H4 (cell line): ENCODE measurements around the gene HIP1R. TPM values are rescaled to one million over a fixed set of nuclear protein-coding genes. Genes with fewer than 3 reads are reported as not detected.

Source experiments
- DNase-seq: peaks from one replicate; pipeline ENCODE4 v3.0.0-alpha.2; 2015; ENCODE audit warnings: low spot score
- total RNA-seq: library from RNA; depleted of rRNA; stranded (reverse); fragments of >200 nt; shearing (Covaris generic); gene quantifications from 2 replicates; pipeline ENCODE4 v1.2.3, GENCODE V29; 2014

HIP1R gene
- total RNA-seq, 1 experiment from 2014 or later: 25.6 TPM

DNA sequence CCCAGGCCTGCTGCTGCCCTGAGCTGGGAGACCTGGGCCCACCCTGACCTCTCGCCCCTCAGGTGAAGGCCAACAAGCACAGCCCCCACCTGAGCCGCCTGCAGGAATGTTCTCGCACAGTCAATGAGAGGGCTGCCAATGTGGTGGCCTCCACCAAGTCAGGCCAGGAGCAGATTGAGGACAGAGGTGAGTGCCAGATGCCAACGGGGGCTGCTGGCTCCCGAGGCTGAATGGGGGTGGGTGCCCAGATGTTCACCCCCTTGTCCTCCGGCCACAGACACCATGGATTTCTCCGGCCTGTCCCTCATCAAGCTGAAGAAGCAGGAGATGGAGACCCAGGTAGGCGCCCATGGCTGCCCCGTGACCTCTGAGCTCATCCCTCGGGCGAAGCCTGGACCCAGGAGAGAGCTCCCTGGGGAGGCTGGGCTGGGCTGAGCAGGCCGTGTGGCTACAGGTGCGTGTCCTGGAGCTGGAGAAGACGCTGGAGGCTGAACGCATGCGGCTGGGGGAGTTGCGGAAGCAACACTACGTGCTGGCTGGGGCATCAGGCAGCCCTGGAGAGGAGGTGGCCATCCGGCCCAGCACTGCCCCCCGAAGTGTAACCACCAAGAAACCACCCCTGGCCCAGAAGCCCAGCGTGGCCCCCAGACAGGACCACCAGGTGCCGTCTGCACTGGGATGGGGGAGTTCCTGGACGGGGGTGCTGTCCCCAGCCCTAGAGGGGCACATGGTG is 25.8 kb downstream of the HIP1R start:
- DNase-seq: no peak

DNA sequence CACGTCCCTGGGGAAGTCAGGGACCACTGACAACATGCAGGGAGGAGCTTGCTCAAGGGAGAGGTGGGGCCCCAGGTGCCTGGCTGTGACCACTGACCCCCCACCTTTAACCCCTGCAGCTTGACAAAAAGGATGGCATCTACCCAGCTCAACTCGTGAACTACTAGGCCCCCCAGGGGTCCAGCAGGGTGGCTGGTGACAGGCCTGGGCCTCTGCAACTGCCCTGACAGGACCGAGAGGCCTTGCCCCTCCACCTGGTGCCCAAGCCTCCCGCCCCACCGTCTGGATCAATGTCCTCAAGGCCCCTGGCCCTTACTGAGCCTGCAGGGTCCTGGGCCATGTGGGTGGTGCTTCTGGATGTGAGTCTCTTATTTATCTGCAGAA is 26.3 kb downstream of the HIP1R start:
- no peak for DNase-seq

DNA sequence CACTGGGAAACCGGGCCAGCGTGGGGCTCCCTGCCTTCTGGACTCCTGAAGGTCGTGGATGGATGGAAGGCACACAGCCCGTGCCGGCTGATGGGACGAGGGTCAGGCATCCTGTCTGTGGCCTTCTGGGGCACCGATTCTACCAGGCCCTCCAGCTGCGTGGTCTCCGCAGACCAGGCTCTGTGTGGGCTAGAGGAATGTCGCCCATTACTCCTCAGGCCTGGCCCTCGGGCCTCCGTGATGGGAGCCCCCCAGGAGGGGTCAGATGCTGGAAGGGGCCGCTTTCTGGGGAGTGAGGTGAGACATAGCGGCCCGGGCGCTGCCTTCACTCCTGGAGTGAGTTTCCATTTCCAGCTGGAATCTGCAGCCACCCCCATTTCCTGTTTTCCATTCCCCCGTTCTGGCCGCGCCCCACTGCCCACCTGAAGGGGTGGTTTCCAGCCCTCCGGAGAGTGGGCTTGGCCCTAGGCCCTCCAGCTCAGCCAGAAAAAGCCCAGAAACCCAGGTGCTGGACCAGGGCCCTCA is 26.9 kb downstream of the HIP1R start:
- DNase-seq: no peak

DNA sequence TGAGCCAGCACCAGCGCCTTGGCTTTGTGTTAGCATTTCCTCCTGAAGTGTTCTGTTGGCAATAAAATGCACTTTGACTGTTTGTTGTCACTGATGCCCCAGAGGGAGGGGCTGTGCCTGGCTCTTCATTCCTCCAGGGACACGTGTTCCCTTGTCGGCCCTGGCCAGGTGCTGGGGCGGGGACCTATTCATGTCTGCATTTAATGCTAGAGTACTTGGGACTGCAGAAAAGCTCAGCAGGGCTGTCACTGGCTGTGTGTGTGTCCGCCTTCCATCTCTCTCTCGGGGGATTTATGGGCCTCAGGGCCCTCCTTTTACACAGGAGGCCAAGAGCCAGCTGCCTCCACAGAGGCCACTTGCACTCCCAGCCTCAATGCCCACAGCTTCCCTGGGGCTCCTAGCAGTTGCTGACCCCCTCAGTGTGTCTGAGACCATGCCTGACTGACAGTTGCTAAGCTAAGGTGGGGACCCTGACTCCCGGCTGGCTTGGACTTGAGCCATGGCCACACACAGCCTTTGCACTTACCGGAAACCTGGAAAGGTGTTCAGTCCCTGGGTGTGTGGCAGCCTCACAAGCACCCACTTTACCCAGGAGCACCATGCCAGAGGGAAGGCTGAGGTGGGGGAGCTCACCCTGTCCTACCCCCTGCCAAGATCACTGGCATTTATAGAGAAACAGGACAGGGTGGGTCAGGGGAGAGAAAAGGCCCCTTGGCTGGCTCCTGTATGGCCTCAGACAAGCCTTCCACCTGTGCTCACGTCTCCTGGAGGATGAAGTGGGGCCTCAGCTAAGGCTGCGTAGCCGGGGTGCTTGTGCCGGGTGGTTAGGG is 27.8 kb downstream of the HIP1R start:
- DNase-seq: no peak

DNA sequence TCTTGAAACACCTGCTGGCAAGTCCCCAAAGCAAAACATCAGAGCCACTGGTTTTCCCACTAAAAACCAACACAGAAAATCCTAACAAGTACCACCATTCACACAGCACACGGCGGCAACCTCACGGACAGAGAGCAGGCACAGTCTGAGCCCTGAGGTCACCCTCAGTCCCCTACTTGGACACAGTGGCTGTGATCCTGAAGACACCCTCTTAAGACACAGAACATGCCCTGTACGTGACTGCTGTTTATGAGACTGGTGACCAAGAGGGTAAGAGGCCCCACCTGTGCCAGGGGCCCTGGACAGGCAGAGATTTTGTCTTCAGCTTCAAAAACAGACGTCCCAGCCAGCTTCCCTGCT is 29.6 kb downstream of the HIP1R start:
- no peak for DNase-seq

DNA sequence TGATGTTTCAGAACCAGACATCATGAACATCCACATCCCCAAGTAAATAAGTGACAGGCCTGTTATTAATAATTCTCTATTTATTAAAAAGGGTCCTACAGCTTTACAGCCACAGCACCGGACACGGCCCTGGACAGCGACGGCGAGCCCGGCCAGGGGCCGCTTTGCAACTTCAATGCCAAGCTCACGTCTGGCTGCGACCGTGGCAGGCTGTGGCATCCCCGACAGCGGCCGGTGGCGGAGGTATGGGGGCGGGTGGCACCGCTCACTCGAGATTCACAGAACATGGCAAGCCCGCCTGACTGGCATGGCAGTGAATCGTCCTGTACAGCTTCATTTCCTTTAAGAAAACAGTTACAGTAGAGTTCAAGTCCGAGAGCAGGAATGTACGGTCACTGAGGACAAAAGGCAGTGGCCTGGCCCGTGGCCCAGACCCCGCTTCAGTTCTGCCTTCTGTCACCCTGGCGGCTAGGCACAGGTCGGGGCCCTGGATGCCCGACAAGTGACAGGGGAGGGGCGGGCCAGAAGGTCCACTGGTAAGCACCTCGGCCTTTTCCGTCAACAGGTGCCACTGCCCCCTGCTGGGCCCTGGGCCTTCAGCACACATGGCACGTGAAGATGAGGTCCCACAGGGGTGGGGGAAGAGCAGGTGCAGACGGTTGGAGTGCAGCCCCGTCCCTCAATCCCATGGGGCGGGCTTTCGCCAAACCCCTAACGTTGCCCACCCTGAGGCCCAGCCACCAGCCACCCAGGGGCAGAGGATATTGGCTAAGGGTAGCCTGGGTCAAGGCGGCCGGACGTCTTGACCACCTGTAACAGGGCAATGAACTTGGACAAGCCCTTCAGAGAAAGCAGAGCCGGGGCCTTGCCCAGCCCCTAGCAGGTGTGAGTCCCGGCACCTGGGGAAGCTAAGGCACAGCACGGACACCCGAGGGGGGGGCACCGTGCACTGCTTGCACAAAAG is 30.3 kb downstream of the HIP1R start:
- no peak for DNase-seq

DNA sequence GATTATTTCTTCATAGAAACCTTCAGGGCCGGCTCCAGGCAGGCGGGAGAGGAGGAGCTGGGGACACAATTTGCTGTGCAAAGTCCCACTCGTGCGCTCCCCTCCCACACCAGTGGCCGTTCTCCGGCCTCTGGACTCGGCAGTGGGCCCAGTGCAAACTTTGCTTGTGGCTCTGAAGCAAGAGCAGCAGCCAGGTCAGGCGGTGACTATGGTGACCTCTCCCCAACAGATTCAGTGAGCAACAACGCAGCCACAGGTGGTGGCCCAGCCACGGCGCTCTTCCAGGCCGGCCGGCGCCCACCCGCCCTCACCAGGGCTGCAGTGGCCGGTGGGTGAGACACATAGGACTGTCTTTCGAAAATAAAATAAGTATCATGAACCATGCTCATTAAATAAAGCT is 31.1 kb downstream of the HIP1R start:
- no peak for DNase-seq

DNA sequence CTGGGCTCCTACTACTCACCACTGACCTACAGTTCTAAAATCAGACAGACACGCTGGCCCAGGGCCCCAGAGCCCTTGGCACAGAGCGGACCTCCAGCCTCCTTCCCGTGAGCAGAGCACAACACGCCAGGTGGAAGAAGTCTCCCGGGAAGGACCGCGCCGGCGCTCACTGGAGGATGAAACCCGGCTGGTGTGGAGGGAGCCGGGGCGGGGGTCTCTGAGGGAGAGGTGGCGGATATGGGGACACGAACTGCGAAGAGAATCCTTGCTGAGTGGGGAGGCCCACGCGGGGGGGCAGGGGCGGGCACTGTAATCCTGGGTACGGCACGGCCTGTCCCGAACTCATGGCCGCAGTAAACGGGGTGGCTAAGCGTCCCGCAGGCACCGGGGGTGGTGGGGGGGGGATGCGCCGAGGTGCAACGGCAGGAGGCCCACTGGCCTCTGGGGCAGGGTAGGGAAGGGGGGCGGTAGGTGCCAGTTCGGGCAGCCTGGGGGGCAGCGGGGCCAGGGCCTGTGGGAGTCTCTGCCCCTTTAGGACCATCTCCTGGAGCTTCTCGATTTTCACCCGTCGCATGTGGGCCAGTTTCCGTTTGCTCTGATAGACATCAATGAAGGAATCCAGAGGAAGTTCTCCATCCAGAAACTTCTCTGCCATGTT is 31.8 kb downstream of the HIP1R start:
- DNase-seq: no peak

DNA sequence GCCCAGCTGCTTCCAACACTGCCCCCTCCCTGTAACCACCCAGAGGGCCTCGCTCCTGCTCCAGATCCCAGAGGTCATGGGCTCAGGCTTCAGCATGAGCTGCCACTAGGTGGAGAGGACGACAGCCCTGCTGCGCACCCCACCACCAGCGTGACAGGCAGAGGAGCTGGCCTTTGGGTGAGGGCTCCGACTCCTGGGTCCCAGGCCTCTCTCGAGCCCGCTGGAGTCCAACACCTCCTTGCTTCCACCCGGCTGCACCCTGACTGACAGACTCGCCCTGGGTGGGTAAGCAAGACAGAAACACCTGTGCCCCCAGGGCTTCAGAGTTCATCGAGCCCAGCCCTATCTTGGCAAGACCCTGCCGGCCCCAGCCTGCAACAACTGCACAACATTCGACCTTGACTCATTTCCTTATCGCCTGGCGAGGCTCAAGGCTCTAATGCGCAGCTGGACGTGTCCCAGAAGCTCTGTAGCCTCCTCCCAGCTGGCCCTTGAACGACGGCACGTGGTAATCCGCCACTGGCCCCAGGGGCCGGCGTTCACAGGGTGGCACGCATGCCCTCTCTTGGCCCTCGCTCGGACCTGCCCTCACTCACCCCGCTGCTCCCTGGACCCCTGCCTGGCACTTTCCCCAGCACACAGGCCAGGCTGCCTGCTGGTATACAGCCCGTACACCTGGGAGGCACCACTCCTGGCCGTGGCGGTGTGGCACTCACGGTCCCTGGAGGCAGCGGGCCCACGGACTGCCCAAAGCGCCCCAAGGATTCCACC is 32.6 kb downstream of the HIP1R start:
- no peak for DNase-seq

DNA sequence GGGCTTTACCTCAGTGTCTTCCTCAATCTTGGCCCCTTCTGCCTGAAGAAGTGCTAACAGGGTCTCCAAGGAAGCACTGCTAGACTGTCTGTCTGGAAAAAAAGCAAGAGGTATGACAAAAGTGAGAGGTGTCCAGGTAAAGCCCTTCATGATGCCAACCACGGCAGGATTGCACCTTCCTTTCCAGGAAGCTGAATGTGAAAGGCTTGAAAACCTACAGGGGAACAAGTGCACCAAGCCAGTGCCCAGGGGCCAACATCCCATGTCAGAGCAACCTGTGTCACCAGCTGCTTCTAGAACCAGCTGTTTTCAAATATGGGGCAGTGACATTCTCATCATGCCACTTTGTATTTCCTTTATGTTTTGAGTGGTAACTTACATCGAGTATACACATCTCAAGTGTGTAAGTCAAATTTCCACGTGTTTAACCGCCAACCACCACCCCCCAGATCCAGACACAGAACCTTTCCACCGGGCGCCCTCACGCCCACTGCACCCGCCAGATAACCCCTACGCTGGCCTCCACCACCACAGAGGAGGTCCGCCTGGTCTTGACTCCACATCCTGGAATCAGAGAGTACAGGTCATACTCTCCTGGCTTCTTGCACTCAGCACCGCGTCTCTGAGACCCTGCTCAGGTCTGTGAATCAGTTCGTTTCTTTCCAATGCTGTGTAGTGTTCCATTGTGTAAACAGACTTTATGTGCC is 33.4 kb downstream of the HIP1R start:
- no peak for DNase-seq

DNA sequence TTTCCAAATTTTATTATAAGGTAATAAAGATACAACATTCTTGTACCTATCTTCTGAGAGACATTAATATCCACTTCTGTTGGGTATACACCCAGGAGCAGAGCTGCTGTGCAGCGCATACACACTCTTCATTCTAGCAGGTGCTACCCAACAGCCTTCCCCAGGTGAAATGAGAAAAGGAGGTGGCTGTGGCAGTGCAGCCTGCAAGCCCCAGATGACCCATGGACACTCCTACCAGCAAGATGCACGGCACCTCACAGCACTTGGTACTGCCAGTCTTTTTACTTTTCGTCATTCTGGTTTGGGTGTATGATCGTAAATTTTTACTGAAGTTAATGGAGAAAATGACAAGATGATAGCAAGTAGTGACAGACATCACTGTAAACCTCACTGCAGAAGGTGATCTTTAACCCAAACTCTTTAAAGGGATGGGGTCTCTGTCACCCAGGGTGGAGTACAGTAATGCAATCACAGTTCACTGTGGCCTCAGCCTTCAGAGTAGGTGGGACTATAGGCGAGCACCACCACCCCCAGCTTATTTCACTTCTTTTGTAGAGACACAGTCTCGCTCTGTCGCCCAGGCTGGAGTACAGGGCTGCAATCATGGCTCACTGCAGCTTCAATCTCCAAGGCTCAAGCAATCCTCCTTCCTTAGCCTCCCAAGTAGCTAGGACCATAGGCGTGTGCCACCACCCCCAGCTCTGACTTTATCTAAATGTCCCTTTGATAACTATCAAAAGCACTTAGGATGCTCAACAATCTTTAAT is 34.1 kb downstream of the HIP1R start:
- DNase-seq: no peak

DNA sequence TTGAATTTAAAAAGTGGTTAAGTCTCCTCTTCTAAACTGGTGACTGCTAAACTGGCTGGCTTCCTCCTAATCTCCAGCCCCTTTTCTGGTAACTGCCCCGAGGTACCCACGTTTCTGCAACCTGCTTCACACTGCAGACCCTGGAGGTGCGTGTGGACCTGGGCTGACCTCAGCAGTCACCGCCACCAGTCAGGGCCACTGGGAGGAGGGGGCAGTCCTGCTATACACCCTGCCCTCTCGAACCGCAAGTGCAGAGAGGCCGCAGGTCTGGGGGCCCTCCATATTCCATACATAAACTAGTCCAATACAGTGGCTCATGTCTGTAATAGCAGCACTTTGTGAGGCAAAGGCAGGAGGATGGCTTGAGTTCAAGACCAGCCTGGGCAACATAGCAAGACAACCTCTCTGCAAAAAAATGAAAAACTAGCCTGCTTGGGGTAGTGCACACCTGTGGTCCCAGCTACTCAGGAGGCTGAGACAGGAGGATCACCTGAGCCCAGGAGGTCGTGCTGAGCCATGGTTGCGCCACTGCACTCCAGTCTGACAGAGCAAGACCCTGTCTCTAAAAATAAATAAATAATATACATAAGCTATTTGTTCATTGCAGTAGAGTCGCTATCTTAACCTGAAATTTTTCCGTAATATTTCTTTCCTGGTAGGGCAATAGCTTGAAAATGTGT is 35.0 kb downstream of the HIP1R start:
- no peak for DNase-seq

DNA sequence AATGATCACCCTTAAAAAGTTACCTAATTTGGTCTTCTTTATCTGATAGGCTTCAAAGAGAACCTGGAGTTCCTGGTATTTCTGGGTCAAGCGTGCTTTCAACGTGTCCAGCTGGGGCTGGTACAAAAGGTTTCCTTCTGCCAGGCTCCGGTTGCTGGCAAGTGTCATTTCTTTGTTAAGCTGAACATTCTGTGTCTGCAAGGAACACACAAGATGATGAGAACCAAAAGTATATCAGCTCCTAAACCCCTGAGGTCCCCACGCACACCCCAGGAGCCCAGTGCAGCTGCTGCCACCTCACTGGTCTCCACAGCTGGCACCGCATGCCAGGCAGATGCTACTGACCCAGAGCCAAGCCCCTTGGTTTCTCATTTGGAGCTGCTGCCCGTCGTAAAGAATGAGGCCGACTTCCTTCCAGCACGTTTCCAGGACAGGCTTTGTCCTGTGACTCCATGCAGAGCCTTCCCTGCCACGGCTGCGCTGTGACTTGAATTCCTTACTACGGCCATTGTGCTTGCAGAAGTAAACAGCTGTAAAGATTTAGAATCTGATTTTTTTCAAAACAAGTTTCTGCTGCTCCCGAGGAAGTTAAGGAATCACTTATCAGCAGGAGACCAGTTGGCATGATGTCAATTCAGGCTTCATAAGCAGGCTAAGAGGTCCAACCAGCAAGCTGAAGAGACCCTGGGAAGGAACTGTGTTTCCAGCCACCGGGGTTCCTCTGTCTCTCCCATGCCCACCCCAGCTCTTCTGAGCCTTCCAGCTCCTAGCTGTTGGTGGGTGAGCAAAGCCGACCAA is 35.8 kb downstream of the HIP1R start:
- no peak for DNase-seq

DNA sequence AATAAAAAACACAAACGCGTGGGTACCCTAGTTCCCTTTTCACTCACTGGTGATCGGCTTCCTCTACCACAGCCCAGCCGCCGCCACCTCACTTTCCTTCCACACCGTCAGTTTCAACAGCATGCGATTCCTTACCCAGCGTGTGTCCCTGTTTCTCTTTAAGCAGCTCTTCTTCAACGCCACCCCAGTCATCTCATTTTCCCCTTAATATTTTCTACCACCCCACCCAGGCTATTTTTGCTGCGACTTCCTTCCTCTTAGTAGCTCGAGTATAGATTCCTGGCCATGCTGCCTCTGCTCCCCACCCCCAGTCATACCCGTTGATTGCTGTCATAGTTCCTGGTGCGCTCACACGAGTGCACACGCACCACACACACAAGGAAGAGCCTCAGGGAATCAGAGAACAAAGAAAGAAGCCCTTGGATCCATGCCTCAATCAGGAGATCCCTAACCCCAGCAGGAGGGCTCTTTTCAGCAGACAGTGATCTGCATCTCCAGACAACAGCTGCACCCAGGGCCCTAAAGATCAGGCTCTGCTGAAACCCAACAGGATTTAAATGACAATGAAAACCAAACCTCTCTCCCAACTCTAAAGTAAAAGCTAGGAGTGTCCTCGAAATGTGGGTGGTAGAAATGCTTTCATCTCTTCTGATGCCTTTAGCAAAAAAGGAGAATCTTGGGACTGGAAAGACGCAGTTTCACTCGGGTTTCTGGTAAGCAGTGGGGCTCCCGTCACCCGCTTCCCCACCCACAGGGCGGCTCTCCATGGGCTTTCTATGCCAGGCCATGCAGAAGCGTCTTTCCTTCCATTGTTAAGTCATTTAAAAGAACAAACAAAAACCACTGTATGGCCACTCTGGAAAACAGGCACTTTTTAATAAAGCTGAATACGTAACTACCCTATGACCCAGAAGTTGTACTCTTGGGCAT is 36.9 kb downstream of the HIP1R start:
- DNase-seq: no peak

DNA sequence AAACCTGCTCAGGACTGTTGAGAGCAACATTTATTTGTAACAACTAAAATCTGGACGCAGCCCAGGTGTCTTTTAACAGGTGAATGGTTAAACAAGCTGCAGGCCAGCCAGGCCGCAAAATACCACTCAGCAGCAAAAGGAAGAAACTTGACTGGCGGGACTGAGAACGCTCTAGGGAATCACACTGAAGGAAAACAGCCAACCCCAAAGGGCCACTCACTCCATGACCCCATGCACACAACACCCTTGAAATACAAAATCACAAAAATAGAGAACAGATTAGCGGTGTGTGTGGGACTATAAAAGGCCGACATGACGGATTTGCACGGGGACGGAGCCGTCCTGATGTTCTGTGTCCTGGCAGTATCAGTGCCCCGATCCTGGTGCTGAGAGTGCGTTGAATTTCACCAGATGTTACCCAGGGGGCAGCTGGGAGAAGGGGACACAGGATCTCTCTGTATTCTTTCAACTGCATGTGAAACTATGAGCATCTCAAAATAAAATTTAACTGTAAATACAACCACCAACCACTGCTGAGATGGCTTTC is 37.6 kb downstream of the HIP1R start:
- no peak for DNase-seq

DNA sequence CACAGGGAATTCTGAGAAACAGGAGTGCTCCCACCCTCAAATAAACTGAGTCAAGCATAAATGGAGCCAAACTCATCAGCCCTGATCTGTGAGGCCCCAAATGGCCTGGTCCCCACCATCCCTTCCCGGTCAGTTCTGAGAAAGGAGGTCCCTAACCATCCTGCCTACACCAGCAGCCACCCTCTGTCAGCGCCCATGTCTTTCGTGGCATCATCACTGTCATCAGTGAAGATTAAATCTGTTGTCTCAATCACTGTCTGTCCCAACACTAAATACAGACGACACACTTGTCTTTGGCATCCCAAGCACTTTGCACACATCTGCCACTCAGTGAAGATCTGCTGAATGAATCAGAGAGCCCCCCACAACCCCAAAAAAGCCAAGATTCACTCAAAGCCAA is 38.3 kb downstream of the HIP1R start:
- DNase-seq: no peak
